GM18508 (cell line): Measurements from ENCODE around the gene CHSY1.
"Not testable (repeated sequence)": the region's sequence is repeated elsewhere in the genome, so short reads cannot be mapped to it uniquely, and the experiment has no call there.

ENCODE experiments used
- ATAC-seq: cut with Tn5 transposase; IDR thresholded peaks from one replicate; pipeline ENCODE4 v1.9.1; 2021; ENCODE audit warnings: moderate number of reproducible peaks; ENCODE audit not compliant: insufficient read depth, unreplicated experiment

The CHSY1 gene, protein sequence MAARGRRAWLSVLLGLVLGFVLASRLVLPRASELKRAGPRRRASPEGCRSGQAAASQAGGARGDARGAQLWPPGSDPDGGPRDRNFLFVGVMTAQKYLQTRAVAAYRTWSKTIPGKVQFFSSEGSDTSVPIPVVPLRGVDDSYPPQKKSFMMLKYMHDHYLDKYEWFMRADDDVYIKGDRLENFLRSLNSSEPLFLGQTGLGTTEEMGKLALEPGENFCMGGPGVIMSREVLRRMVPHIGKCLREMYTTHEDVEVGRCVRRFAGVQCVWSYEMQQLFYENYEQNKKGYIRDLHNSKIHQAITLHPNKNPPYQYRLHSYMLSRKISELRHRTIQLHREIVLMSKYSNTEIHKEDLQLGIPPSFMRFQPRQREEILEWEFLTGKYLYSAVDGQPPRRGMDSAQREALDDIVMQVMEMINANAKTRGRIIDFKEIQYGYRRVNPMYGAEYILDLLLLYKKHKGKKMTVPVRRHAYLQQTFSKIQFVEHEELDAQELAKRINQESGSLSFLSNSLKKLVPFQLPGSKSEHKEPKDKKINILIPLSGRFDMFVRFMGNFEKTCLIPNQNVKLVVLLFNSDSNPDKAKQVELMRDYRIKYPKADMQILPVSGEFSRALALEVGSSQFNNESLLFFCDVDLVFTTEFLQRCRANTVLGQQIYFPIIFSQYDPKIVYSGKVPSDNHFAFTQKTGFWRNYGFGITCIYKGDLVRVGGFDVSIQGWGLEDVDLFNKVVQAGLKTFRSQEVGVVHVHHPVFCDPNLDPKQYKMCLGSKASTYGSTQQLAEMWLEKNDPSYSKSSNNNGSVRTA

DNA sequence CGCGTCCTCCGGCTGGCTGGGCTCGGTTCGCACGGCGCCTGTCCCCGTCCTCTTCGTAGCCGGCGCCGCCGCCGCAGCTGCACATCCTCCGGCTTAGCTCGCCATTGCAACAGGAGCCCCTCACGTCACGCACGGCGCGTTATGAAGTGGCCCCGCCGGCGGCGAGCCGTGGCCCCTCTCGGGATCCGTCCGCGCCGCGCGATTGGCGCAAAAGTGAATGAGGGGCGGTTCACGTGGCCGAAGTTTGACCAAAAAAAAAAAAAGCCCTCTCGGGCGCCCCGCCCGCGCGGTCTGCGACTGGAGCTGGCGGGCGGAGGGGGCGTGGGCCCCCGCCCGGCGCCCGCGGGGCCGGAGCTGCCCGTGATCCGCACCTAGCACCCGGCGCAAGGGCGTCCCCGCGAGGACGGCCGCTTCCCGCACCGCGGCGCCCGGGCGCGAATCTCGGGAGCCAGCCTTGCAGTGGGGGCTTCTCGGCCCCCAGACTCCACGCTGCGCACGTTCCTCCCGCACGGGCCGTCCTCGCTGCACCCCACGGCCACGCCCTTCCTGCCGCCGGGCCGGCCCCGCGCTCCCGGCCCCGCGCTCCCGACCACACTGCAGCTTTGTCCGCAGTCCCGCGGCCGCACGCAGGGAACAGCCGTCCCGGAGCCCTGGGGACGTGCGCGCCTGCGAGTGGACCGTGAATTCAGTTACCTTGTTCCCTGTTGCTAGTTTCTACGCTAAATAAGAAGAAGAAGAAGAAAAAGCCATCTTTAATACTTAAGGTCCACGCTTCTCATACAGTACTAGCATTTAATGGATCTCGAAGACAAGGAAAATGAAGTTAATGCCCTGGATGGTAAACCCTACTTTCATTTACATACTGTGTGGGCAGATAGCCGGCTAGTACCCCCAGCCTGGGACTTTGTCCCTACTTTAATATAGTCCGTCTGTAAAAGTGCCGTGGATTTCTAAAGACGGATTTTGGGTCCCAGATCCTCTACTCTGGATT, at the start of gene CHSY1:
TSS of gene CHSY1 (minus strand) at position 219 of the 991 bp plus-strand sequence. CDS start 592 bp downstream, outside the sequence.
- ATAC-seq: peak; percentile 51

DNA sequence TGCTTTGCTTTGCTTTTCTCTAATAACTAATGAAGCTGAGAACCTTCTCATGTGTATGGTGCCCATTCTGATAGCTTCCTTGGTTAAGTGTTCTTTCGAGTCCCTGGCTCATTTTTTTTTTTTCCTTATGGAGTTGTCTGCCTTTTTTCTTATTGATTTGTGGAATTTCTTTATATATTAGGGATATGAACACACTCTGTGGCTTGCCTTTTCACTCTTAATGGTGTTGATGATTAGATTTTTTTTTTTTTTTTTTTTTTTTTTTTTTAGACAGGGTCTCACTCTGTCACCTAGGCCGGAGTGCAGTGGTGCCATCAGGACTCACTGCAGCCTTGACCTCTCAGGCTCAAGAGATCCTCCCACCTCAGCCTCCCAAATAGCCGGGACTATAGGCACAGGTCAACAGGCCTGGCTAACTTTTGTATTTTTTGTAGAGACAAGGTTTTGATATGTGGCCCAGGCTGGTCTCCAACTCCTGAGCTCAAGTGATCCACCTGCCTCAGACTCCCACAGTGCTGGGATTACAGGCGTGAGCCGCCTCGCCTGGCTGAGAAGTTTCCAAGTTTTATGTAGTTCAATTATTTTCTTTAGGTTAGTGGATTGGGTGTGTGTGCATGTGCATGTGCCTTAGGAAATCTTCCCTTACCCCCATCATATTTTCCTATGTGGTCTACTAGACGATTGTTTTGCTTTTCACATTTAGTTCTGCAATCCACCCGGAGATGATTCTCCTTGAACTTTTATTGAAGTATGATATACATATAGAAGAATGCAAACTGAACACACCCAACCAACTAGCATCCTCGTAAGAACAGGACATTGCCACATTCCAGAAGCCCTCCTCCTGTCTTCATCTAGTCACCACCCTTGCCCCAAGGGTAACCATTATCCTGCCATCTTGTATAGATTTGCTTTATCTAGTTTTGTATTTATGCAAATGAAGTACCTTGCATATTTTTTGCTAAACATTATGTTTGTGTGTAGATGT, 44.9 kb upstream of the CHSY1 start:
- no peak for ATAC-seq

DNA sequence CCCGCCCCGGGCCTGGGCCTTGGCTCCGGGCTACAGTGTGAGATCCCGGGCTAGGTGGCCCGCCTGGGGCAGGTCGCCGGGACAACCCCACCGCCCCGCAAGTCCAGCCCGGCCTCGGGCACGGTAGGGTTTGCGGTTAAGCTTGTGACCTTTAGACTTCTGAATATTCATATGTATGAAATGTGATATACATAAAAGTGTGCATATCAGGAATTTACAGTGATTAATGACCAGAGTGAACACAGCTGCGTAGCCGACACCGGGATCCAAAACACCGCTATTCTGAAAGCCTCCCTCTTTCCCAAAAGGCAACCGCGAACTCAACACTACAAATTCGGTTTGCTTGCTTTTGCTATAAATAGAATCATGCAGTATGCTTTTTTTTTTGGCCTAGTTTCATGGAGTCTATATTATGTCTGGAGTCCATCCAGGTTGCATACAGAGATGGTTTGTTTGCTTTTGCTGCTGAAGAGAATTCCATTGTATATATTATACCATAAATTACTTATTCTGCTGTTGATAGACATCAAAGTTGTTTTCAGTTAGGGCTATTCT, 43.8 kb upstream of the CHSY1 start:
- no peak for ATAC-seq

DNA sequence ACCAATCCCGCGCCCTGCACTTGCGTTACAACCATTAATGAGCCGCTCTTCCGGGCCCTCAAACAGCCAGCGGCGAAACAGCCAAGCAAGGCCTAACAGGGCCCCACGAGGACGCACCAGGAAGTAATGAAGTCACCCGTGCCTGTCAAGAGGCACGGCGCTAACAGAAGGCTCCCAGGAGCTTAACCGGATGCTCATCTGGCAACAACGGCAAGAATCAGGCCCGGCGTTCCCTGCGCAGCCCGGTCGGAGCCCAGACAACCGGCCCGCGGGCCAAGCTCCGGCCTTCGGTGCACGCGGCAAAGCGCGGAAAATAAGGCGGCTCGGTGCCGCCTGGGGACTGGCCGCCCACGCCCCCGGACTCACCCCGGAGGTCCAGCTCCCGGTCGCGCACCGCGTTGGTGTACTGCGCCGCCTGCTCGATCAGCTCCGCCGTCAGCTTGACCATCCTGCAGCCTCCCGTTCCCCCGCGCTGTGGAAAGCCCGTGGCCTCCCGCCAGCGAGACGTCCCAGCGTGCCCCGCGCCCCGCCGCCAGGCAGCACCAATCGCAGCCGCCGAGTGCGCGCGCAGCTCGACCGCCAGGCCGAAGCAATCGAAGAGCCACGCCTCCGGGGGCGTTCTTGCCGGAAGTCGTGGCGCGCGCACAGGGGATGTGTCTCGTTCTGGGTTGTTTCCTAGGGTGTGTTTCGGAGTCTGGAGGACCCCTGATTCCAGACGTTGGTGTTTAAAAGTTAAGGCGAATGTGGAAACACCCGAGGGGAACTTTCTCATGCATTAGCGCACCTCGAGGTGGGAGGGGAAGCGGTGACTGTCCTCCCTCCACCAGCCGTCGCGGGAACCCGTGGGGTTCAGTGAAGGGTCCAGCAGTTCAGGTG, 43.1 kb upstream of the CHSY1 start, which contains the start of gene SNRPA1:
TSS of gene SNRPA1 (minus strand) at position 518 of the 876 bp plus-strand sequence. CDS start at position 448, 70 bp downstream.
- ATAC-seq: peak; percentile 56

DNA sequence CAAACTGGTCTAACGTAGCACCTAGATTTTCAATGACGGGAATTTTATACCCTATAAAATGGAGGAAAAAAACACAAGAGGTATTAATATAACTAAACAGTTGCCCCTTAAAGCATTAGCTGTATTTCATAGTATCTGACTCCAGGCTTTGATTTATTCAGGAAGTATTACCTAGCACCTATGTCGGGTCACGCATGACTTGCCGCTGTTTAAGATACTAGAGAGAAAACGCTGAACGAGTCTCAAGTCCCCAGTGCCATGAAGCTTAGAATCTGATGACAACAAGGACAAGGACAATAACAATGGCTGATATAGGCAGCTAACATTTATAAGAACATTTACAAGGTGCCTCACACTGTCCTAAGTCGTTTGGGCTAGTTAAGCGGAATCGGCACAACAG, 41.3 kb upstream of the CHSY1 start:
- no peak for ATAC-seq

DNA sequence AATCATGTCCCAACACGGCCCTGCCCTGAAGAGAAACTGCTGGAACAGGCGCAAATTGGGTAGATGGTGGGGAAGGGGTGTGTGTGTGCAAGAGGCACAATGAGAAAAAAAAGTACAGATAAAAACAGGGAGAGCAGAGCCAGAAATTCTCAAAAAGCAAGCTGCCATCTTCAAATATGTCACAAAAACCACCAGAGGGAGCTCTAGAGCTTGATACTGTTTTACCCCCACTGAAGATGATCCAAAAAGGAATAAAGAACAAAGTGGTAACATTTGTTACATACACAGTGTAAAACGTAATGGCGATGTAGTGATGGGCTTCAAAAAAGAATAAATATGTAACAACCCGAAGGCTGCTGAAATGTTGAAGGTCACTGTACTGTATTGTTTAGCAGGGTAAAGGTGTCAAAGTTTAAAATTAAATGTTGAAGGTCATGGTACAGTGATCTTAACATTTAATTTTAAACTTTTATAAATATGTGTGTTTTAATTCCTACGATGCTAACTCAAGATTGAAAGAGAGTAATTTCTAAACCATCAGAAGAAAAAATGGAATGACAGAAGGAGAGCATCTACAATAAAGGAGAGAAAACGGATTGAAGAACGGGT, 37.2 kb upstream of the CHSY1 start:
- ATAC-seq: no peak

DNA sequence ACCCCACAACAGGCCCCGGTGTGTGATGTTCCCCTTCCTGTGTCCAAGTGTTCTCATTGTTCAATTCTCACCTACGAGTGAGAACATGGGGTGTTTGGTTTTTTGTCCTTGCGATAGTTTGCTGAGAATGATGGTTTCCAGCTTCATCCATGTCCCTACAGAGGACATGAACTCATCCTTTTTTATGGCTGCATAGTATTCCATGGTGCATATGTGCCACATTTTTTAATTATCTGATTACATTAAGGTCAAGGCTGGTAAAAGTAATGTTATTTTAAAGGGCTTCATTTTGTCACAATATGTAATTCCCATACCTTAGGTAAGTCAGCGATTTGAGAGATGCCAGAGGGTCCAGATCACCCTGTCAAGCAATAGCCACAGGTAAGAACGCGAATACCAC, 35.5 kb upstream of the CHSY1 start:
- not testable (repeated sequence) for ATAC-seq

DNA sequence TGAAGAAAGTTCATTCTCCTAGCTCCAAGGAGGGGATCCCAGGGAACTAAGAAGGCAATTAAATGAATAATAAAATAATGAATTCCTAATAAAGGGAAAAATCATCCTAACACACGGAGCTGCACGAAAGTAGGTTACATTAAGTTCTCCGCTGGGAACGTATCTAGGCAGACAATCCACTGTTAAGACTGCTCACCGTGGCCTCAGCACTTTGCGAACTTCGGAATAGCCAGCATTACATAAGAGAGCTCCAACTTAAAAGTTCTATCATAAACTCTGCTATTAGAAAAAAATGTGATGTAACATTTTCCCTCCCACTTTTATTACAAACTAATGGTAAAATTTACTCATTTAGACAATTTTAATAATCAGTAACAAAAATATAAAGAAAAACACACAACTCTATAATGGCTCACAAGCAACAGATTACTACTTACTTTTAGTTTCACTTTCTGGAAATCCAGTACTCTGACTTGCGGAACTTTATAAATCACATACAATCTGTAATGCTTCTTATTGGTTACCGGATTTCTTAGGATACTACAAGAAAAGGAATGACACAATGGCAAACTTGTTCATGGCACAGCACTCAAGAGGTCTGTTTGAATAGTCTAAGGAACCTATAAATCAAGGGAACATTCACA, 34.7 kb upstream of the CHSY1 start:
- ATAC-seq: no peak

DNA sequence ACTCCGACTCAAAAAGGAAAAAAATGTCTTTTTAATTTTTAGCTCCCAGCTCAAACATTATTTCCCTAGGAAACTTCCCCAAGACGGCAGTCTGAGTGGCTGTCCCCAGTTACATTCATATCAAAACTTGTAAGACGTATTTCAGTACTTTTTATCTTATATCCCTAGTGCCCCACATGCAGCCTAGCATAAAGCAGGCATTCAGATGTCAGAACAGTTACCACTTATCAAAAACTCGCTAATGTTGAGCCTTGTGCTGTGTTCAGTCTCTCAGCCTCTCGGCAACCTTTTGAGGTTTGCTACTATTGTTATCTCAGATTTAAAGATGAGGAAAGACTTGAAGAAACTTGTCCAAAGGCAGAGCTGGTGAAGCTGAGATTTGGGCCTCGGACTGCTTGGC, 32.1 kb upstream of the CHSY1 start:
- no peak for ATAC-seq

DNA sequence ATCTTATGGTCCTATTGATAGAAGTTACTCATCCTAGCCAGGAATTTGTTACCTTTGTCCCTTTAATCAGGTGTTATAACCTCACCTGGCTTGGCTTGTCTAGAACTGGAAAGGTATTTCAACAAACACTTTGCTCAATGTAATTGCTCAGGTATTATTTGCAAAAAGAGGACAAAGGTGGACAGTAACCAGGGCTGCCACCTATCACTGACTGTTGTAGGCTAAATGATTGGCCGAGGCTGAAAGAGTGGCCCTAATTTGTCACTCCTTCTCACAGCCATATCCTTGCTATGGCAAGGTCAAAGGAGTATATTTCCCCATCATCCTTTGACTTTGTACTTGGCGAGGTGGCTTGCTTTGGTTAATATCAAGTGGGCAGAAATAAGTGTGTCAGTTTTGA, 28.2 kb upstream of the CHSY1 start:
- ATAC-seq: no peak

DNA sequence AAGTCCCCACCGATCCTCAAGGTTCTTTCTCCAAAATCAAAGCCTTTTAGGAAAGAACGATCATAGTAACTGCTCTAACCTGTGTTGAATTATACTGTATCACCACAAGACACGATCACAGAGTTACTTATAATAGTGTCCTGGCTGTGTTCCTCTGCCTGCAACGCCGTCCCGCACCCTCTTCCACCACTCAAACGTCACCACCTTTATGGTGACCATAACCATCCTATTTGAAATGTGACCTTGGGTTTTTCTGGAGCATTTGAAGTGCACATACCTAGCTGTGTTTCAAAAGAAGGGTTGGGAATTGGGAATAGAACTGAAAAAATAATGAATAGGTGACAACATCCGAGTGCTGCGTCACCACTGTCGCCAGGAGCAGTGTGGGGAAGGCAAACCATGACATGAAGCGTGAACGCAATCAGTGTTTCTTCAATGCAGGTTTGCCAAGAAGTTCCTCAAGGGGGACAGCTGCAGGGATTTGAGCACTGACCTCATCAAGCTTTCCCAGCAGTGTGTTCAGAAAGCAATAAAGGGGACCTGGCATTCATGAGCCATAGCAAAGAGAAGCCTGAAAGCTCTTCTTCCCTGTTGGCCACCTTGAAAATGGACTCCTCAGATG, 26.2 kb upstream of the CHSY1 start:
- ATAC-seq: no peak

DNA sequence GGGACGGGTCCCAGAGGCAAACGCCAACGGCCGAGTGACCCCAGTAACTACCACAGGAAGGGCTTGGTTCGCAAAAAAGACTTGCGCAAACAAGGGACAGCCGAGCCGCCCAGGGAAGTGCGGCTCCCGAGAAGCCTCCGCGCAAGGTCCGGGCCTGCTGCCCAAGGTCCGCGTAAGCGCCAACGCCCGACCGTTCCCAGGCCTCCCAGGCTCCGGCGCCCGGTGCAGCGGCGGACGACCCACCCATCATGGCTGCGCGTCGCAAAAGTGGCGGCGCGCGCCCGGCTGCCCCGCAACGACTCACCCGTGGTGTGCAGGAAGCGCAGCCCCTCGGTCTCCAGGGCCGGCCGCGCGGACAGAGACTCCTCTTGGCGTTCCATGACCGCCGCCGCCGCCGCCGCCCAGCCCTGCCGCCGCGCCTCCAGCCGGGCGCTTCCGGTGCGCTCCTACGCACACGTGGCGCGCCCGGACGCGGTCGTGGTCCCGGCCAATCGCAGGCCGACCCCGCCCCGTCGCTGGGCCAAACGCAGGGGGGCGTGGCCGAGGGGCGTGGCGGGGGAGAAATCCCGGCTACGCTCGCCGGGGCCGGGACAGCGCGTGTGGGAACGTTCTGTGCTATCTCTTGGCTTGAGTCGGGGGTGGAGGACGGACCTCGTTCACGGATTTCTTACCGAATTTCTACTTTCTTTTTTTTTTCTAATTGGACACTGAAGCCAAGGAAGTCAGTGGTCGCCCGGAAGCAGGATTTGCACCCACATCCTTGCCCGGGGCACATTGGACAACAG, 25.4 kb upstream of the CHSY1 start, which contains the start of gene SELENOS:
TSS of gene SELENOS (minus strand) at position 448 of the 785 bp plus-strand sequence. CDS start at position 380, 68 bp downstream.
- no peak for ATAC-seq

DNA sequence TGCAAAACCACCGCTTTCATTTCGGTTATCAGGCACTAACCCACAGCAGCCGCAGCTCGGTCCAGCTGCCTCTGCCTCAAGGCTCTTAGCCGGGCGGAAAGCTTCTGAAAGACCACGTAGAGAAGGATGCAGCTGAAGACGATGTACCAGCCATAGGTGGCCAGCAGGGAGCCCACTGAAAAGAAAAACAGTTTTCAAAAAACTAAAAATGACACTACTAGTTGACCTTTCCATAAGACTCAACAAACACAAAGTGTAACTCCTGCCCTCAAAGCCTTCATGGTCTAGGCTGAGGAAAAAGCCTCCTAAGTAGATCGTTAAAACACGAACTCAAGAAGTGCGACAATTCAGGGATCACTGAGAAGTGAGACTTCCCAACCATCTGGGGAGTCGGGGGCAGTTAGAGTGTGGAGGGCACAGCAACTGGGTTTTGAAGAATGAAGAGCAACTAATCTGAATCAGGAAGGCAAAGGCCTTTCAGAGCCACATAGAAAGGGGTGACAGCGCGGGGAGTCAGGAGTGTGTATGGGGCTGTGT, 24.7 kb upstream of the CHSY1 start:
- peak; percentile 35 for ATAC-seq

DNA sequence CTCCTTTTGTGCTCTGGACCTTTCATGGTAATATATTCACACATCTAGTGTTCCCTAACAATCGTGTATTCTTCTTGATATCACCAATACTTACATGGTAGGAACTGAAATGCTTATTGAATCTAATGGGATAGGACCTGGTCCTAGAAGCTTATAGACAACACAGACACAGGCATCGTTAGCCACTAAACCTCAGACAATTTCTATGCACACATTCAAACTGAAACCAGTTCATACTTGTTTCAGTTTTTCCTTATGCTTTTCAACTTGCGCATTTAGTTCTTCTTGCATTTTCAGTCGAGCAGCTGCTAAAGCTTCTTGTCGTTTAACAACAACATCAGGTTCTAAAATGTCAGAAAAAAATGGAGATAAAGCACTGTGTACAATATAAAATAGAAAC, 23.2 kb upstream of the CHSY1 start:
- no peak for ATAC-seq

DNA sequence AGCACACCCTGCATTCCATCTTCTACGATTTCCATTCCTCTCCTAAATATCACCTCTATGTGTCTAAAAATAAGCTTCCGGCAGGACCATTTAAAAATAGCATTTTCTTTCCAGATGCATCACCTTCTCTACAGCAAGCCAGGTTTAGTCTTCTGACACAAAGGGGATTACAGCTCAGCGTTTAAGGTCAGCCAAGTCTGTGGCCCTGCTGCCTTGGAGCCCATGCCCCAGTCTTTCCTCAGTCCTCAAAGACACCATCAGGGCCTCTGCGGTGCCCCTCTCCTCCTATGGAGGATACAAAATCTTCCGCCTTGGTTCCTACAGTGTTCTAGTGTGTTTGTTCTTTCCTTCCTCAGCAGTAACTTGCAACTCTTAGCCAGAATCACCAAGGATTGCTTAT, 21.7 kb upstream of the CHSY1 start:
- no peak for ATAC-seq
